GM12865 (cell line): Measurements from ENCODE around the gene VSTM4.

Source experiments
- DNase-seq: peaks from one replicate; pipeline ENCODE4 v3.0.0; 2010; ENCODE audit warnings: low read depth
- H3K4me3 ChIP-seq: 2 replicates; pipeline ENCODE4 v1.5.1; 2011; ENCODE audit warnings: mild to moderate bottlenecking, low read depth, low read length, control low read depth
- CTCF ChIP-seq: IDR thresholded peaks from 2 replicates; pipeline ENCODE4 v1.5.1; 2011; ENCODE audit warnings: low read length, control low read depth, low read depth, inconsistent platforms; ENCODE audit not compliant: insufficient read depth; ENCODE audit errors: missing control alignments

VSTM4 gene

GRCh38 chr10:49000437-49001398 is 114.6 kb downstream of the VSTM4 start:
- DNase-seq: no peak
- H3K4me3 ChIP-seq: no peak overlapping the region
- TF ChIP-seq CTCF: no peak

- TF ChIP-seq CTCF: no peak
- H3K4me3 ChIP-seq: no peak overlapping the region
- no peak for DNase-seq
Observed at GRCh38 chr10:48999346-48999745, 116.0 kb downstream of the VSTM4 start.

GRCh38 chr10:48996329-48996728 is 119.0 kb downstream of the VSTM4 start:
- no peak for TF ChIP-seq CTCF
- no peak for DNase-seq
- H3K4me3 ChIP-seq: no peak overlapping the region

- DNase-seq: no peak
- TF ChIP-seq CTCF: no peak
- H3K4me3 ChIP-seq: no peak overlapping the region
Observed at GRCh38 chr10:48993627-48994026, 121.7 kb downstream of the VSTM4 start.

GRCh38 chr10:48990226-48990625 is 125.1 kb downstream of the VSTM4 start:
- no peak for TF ChIP-seq CTCF
- H3K4me3 ChIP-seq: no peak overlapping the region
- no peak for DNase-seq

GRCh38 chr10:48985621-48986158 is 129.6 kb downstream of the VSTM4 start:
- no peak for DNase-seq
- TF ChIP-seq CTCF: no peak
- H3K4me3 ChIP-seq: no peak overlapping the region
